Kidney glomerular epithelial cell (primary cell): Measurements from ENCODE around the gene BCDIN3D.
"Not testable (repeated sequence)": the region's sequence is repeated elsewhere in the genome, so short reads cannot be mapped to it uniquely, and the experiment has no call there.

Experiments
- DNase-seq: peaks from one replicate; lab custom pipeline; 2025; lab: John Stamatoyannopoulos, UW

The BCDIN3D gene, protein sequence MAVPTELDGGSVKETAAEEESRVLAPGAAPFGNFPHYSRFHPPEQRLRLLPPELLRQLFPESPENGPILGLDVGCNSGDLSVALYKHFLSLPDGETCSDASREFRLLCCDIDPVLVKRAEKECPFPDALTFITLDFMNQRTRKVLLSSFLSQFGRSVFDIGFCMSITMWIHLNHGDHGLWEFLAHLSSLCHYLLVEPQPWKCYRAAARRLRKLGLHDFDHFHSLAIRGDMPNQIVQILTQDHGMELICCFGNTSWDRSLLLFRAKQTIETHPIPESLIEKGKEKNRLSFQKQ

DNA sequence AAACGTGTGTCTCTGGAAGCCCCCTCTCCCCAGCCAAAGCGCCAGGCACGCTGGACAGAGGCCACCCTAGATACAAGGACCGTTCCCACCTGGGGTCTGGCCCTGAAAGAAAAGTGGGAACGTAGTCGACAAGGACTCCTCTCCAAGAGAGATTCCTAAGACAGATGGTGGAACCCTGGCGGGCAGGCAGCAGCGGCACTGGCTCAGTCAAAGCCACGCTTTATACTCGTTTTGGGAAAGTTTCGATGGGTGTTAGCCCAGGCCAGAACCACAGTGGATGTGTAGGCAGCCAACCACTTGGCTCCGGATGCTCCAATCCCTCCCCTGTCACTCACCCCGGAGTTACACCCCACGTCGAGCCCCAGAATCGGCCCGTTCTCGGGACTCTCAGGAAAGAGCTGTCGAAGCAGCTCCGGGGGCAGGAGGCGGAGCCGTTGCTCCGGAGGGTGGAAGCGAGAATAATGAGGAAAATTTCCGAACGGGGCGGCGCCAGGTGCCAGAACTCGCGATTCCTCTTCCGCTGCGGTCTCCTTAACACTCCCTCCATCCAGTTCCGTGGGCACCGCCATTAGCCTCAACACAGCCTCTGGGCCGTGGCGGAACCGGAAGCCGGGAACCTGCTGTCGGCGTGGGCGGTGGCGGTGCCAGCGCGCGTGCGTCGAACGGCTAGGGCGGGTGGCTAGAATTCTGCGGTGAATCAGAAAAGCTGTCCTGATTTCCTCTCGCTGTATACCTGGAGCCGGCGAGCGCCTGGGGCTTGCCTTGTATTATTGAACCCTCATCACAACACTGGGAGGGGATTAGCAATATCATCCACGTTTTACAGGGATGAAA lies at the start of gene BCDIN3D:
TSS of gene BCDIN3D (minus strand) at position 588 of the 834 bp plus-strand sequence. CDS start at position 569, 19 bp downstream.
- DNase-seq, result peak; percentile 93

DNA sequence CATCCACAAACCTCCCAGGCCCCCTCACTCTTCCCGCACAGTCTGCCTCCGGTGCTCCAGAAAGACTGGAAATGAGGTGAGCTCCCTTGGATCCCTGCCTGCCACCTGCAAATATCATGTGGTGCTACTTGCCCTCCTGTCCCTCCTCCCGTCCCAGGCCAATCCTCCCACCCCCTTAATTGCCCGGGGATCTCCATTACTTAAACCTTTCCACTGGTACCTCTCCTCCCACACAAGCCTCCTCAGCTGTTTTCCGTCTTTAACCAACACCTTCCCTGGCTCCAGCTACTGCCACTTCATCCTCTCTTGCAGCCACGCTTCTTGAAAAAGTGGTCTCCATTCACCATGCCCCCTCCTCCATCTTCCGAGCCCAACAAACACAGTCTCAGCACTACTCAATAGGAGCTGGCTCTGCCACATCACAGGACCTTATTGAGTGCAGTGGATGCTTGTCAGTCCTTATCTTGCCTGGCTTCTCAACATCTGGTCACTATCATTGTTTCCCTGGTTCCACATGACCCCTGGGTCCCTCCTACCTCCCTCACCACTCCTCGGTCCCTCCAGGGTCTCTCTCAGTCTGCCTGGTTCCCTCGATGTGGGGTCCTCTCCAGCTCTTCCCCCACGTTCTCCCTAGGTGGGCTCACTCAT lies 49.3 kb upstream of the BCDIN3D start:
- no peak for DNase-seq

DNA sequence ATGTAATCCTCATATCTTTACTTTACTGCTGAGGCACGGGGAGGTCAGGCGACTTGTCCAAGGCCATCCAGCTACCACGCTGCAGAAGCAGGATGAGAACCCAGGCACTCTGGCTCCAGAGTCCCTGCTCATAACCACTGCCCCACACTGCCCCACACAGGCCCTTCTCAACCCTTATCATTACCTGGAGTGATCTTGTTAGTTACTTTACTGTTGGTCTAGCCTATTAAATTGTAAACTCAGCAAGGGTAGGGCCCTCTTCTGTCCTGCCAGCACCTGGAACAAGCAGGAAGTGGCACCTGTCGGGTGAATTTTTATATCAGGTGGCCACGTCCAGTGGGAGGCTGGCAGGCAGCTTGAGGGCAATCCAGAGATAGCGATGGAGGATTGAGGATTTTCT lies 48.6 kb upstream of the BCDIN3D start:
- no peak for DNase-seq

DNA sequence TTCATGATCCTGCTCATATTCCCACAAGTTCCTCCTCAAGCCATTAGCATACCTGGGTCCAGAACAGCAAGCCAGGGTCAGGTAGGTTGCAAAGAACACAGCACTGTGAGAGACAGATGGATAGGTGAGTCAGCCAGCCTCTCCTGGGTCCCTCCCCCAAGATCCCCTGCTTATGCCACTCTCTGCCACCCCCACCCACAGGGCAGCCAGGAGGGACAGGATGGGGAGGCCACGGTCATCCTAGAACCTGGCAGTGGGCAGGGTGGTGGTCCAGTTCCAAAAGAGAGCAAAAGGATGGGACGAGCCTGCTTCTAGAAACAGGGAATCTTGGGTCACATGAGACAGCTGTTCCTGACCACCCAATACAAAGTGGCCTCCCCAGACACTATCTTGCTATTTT lies 48.1 kb upstream of the BCDIN3D start:
- no peak for DNase-seq

DNA sequence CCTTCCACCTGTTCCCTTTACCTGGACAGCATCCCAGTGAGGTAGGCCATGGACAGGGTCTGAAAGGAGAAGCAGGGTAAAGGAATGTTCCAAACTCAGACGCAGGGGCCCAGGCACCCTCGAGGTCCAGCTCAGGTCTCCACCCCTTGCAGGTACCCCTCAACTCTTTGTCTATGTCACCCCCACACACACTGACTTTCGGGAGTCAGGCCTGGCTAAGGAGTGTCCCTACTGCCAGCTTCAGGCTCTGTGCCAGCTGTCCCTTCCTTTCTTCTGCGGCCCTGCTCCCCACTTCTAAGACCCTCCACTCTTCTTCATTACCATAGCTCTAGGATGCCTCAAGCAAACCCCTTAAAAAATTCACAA lies 47.2 kb upstream of the BCDIN3D start:
- no peak for DNase-seq

DNA sequence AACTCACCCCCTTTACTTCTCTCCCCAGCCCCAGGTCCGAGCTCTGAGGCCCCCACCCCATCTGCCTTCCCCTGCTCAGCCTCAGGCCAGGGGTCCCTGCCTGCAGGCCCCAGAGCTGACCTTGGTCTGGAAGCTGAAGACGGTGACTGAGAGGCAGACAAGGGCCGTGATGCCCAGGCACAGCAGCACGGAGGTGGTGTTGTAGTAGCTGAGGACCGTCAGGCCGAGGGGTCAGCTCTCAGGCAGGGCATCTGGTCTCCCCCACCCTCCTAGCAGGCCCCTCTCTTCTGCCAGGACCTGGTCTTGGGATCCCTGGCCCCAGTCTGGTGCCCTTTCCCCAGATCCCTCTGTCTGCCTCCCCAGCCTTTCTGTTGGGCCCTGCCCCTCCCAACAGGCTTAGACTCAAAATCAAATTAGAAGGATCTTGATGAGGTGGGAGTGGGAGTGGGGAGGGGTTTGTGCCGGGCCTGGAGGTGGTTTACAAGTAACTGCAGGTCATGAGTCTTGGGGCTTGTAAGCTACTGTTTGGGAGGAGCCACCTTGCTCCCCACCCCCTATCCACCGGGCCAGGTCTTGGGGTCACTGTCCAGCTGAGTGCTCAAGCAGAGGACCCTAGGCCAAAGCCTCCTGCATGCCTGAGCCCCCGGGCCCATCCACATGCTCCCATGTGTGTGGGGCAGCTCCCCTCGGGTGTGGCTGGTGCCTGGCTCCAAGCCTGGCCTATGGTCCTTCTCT lies 46.6 kb upstream of the BCDIN3D start:
- DNase-seq, result no peak

DNA sequence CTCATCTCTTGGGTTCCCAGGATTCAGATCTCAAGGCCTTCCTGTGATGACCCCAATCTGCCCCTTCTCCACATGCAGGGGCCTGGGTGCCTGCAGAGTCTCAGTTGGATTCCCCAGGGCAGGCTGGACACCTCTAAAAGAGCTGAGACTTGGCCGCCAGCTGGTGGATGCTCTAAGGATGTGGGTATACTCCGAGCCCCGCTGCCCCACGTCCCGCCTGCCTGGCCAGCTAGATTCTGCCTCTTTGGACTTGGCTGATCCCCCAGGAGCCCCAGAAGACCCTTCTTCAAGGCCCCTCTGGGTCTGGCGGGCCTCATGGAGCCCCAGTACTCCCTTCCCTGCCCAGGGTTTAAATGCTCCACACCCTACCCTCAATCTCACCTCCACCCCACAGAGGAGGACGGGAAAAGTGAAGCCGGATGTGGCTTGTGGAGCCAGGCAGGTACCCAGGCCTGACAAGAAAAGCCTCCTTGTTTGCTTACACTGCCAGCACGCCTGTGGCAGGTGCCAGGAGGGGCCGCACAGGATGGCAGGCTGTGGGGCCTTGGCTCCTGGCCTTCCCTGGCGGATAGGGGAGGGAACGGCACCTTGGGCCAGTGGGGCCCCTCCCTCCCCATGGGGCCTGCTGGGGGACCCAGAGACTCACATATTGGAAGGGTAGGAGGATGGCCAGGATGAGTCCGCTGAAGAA lies 45.7 kb upstream of the BCDIN3D start:
- DNase-seq, result no peak

DNA sequence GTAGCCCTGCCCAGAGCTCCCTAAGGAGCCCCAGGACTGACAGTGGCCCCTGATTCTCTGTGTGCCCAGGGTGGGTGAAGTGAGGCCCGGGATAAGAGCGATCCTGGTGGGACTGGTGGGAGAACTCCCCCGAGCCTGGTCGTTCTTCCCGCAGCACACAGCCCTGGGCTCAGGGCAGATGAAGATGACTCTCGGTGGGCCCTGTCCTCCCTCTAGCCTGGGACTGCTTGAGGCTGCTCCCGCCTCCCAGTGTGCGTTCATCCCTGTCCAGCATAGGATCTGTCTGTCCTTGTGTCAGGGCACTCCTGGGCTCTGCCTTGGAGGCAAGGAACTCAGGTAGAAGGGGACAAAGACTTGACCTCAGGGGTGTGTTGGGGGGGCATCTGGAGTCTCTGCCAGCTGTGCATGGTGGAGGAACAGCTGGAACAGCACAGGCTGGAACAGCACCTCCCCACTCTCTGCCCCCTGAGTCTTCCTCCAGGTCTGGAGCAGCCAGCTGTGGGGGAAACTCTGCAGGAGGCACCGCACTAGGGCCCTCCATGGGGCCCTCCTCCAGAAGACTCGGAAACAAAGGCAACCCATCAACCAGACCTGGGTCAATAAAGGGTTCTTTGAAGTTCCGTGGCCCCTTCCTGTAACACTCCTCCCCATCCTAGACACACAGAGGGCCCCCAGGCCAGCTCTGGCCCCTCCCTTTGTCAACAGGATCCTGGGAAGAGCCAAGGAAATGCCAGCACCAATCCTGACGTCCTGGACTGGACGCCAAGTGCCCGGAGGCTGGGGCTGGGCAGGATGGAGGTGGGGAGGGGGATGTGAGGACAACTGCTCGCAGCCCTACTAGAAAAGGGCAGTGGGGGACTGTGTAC lies 44.9 kb upstream of the BCDIN3D start:
- DNase-seq, result no peak

DNA sequence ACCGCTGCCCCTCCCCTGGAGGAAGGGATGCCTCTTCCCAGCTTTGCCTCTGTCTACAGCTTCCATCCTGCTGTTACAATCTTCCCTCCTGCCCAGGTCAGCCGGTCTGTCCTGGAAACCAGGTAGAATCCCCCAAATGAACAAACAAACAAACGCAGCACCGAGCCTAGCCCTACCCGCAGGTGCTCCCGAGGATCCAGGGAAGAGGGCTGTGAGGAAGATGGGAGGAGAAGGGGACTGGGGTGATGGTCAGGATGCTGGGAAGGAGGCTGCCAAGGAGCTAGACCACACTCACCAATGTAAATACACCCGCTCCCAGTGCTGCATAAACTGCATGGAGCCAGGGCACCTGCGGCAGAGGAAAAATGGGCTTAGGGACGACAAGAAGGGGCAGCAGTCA lies 44.2 kb upstream of the BCDIN3D start:
- no peak for DNase-seq

DNA sequence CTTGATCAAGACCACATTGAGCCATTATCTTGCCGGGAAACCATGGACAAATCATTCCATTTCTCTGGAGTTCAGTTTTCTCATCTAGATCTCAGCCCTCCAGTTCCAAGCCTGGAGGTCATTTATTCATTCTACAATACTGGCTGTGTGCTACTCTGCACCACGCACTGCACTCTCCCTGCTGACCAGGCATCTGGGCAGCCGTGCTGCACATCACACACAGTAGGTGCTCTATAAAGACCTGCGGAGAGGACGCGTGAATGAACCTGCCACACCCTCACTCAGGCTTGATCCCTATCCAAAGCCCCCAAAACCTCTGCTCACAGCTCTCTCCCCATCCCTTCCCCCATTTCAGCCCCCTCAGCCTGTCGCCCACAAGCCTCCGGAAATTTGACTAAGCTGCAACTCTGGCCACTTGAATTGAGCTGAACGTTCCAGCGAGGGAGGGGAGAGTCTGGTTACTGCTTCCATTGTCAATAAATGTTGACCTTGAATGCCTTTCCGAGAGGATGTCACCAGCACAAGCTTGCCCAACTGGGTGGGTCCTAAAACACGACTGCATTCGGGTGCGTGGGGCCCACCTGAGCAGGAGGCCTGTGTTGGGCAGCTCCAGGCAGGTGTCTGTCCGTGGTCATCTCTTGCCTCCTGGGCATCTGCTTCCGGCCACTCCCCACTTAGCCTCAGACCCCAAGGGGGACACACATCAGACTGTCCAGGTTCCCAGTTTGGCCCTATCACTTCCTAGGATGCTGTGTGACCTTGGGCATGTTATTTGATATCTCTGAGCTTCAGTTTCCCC lies 43.0 kb upstream of the BCDIN3D start:
- no peak for DNase-seq

DNA sequence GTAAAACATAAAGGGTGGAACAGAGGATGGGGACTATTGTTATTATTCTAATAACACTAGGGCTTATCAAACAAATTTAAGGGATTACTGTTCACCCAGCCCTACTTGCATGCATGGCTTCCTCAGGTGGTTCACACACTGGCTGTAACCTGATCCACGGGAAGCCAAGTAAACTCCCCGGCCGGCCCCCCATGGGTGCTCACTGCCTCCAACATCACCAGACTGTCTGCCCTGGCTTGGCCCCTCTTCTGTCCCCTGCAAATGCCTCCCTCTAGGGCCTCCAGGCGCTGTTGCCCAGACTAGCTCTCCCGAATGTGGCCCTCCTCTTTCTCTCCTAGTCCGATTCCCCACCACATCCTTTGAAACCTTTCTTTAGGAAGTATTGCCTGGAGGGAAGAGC lies 42.2 kb upstream of the BCDIN3D start:
- no peak for DNase-seq

DNA sequence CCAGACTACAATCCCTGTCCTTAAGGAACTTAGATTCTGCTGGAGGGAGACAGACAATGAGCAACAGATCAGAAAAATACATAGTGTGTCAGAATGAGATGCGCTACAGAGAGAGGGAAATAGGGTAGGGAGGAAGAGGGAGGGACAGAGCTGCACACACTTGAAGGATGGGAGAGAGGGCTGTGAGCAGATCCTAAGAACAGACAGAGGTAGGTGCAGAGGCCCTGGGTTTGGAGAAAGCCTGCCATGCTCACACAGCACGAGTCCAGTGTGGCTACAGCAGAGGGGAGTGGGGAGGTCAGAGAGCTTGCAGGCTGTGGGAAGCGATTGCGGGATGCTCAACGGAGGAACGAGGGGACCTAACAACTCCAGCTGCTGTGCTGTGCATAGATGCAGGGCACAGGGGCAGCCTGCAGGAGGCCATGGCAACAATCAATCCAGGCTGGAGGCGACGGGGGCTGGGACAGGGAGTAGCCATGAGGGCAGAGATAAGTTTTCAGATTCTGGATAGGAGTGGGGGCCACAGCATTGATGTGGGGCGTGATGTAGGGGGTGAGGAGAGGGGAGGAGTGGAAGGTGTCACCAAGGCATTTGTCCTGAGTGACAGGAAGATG lies 40.1 kb upstream of the BCDIN3D start:
- no peak for DNase-seq

DNA sequence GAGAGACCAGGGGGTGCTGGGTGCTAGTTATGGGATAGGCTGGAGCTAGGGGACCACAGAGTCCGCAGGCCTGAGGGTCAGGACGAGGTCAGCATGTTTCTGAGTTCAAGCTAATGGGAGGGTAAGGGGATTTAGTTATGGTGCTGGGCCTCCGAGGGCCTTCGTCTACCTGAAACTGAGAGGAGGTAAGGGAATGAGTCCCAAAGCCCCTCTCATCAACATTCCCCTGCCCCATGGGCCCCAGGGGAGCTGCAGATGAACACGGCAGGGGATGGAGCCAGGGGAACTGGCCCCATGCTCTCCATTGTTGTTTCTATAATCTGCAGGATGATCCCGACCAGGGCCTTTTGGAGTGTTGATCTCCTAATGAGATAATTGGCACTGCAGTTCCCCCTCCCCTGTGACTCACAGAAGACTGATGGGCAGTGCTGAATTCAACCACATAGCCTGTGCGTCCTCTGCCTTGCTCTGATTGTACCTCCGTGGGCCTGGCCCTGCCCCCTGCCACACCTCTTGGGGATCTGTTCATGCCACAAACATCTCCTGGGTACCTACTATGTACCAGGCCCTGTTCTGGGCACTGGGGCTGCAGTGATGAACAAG lies 39.4 kb upstream of the BCDIN3D start:
- DNase-seq, result no peak

DNA sequence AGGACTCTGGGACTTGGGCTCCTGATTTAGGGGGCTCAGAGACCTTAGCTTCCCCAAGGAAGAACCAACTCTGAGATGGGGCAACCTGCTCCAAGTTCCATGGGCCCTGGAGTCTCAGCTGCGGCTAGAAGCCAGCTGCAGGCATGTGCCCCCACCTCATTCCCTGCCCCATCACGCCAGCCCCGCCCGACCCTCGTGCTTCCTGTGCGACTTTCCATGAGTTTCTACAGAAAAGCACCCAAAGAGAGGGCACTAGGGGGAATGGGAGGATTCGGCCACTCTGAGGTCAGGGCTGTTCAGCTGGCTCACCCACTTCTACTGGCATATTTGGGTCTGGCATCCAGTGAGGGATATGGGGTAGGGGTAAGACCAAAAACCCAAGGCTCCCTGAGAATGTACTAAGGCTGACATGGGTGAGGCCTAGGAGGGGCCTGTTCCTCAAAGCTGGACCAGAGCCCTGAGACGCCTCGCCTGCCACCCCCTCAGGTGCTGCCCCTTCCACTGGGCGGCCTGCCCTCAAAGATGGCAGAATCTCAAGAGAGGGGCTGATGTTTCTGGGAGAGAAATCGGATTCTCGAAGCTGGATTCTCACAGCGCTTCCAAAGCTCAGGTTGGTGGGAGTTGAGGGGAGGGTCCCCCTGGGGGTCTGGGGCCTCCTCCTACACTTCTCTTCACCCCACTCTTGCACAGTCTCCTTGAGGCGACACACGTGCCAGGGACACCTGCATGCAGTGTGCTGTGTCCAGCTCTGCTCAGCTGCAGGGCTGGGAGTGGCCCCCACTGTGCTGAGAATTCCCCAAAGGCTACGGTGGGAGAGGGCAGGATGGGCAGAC lies 38.7 kb upstream of the BCDIN3D start:
- DNase-seq, result no peak

DNA sequence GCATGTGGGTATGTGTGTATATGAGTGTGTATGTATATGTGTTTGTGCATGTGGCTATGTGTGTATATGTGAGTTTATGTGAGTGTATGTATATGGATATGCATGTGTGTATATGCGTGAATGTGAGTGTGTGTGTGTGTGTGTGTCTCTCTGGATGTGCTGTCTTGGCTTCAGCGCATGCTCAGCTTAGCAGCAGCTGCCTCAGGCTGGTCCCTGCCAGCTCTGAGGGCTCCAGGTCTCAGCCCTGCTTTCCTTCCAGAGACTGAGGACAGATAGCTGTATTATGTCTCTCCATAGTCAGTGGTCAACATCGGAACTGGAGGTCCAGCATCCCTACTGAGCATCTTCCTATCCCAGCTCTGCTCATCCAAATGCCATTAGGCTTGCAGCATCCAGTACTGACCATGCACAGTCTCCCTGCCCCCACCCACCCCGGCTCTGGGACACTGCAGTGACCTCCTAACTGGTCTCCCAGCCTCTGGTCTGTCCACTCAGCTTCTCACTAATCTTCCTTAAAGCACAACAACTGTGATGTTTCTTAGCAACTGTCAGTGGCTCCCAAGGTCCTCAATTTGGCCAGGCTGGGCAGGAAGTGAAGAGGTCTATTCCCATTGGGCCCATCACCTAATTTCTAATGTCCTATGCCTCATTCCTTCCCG lies 38.0 kb upstream of the BCDIN3D start:
- no peak for DNase-seq

DNA sequence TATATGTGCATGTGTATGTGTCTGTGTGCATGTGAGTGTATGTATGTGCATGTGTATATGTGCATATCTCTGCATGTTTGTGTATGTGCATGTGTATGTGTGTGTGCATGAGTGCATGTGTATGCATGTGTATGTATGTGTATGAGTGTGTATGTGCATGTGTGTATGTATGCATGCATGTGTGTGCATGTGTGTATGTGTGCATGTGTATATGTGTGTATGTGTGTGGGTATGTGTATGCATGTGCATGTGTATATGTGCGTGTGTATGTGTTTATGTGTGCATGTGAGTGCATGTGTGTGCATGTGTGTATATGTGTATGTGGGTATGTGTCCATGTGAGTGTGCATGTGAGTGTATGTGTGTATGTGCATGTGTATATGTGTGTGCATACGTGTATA lies 36.2 kb upstream of the BCDIN3D start:
- DNase-seq, result not testable (repeated sequence)

DNA sequence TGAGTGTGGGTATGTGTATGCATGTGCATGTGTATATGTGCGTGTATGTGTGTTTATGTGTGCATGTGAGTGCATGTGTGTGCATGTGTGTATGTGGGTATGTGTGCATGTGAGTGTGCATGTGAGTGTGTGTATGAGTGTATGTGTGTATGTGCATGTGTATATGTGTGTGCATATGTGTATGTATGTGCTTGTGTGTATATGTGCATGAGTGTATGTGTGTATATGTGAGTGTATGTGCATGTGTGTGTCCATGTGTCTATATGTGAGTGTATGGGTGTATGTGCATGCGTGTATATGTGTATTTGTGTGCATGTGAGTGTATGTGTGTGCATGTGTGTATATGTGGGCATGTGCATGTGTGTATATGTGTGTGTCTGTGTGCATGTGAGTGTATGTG lies 35.1 kb upstream of the BCDIN3D start:
- DNase-seq, result no peak

DNA sequence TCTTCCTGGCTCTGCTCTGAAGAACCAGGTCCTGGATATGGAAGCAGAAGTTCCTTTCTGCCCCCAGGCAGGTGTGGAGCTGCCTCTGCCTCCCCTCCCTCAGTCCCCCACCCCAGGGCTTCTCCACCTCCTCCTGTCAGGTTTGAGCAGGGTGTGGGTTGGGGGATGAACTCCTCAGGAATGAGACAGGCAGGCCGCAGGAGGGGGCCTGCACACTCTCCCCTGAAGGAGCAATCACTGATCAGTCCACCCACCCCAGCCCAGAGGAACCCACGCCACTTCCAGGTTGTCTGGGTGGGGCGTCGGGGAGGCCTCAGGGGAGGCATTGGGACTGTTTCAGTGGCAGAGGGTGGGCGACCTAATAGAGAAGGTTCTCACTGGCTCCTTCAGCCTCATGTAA lies 34.2 kb upstream of the BCDIN3D start:
- DNase-seq, result no peak
